ENCODE measurements around the gene CALR3. TPM values are rescaled to one million over a fixed set of nuclear protein-coding genes. Genes with fewer than 3 reads are reported as not detected.
"Not testable (repeated sequence)": the region's sequence is repeated elsewhere in the genome, so short reads cannot be mapped to it uniquely, and the experiment has no call there.

The CALR3 gene, protein sequence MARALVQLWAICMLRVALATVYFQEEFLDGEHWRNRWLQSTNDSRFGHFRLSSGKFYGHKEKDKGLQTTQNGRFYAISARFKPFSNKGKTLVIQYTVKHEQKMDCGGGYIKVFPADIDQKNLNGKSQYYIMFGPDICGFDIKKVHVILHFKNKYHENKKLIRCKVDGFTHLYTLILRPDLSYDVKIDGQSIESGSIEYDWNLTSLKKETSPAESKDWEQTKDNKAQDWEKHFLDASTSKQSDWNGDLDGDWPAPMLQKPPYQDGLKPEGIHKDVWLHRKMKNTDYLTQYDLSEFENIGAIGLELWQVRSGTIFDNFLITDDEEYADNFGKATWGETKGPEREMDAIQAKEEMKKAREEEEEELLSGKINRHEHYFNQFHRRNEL
- total RNA-seq (ENCODE audit: low replicate concordance): 0.09 and 2.0 TPM in 2 replicates

DNA sequence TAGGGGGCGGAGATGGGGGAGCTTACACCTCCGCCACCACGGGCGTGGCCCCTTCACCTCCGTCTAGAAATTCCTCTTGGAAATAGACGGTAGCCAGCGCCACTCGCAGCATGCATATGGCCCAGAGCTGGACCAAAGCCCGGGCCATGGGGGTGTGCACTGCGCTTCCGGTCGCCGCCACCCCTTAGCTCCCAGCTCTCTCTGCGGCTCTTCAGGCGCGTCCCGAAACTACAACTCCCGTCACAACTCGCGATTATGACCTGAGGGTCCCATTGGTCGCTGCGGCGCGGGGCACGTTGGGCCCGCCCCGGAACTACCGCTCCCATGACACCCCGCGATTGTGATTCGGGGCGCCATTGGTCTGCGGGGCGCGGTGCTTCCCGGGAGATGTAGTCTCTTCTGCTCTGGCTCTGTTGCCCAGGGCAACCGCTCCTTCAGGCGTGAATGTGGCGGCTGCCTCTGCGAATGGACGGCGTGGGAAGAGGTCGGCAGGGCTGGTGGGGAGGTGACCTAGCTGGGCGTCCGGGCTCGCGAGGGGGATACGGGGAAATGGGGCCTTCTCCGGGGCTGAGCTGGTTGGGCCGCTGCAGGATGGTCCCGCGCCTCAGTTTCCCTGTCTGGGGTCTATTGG, at the start of gene CALR3, which contains the start of gene C19orf44:
CALR3 (minus strand) TSS at position 186 of the 631 bp plus-strand sequence; CDS start at position 148, 38 bp downstream.
C19orf44 (plus strand) TSS at position 413 of the 631 bp plus-strand sequence. CDS start 4,399 bp downstream, outside the sequence.
- no peaks in the 10 kb centered on the region for H3K36me3 ChIP-seq
- no peak for TF ChIP-seq EZH2 (IDR thresholded peaks at IDR 0.05)
- no peak for TF ChIP-seq CTCF (IDR thresholded peaks at IDR 0.05)
- no peak for TF ChIP-seq EZH2phosphoT487 (IDR thresholded peaks at IDR 0.05)
- H3K4me3 Mint-ChIP-seq: peak within 1 kb of the TSS; percentile 92
- H3K9me3 Mint-ChIP-seq: no peaks in the 10 kb centered on the region
- peak within 1 kb of the TSS; percentile 92 for H3K4me2 ChIP-seq
- H3K27me3 ChIP-seq: no peaks in the 10 kb centered on the region
- H3K79me2 ChIP-seq (ENCODE audit: low read depth): peaks cover 23% of the 10 kb centered on the region
- H3K9ac ChIP-seq: peak within 1 kb of the TSS; percentile 52
- peak within 1 kb of the TSS; percentile 92 for H2AFZ ChIP-seq (replicated peaks)
- no peaks in the 10 kb centered on the region for H4K20me1 ChIP-seq (ENCODE audit: low read depth)
- peaks cover 20% of the 10 kb centered on the region for H3K4me1 Mint-ChIP-seq
- peaks cover 5% of the 10 kb centered on the region for H3K4me1 ChIP-seq
- peak within 1 kb of the TSS; percentile 95 for H3K27ac Mint-ChIP-seq
- no peak within 1 kb of the TSS for H3K27ac ChIP-seq
- peaks cover 2% of the 10 kb centered on the region for H3K27me3 Mint-ChIP-seq (ENCODE audit: insufficient read depth, low read depth)
- DNase-seq (ENCODE audit: low spot score): peak; percentile 100
- H3F3A ChIP-seq (ENCODE audit: low read depth): no peaks in the 10 kb centered on the region
- peaks cover 1% of the 10 kb centered on the region for H3K36me3 Mint-ChIP-seq
- peak within 1 kb of the TSS; percentile 74 for H3K4me3 ChIP-seq
- no peaks in the 10 kb centered on the region for H3K9me3 ChIP-seq (ENCODE audit: low read depth)

- Histone ChIP-seq H3K4me3 (no peak overlapping the region), H3K9ac (no peak overlapping the region), H3K4me2 (no peak overlapping the region), H3K36me3 (no peaks in the 10 kb centered on the region), H3K9me3 (ENCODE audit: low read depth) (no peaks in the 10 kb centered on the region), H3K79me2 (ENCODE audit: low read depth) (peaks cover 50% of the 10 kb centered on the region), H3K27me3 (no peaks in the 10 kb centered on the region), H3K4me1 (no peaks in the 10 kb centered on the region), H4K20me1 (ENCODE audit: low read depth) (peaks cover 24% of the 10 kb centered on the region), H3F3A (ENCODE audit: low read depth) (peaks cover 10% of the 10 kb centered on the region), H2AFZ (replicated peaks) (no peak overlapping the region), H3K27ac (no peak overlapping the region)
- TF ChIP-seq EZH2phosphoT487 (IDR thresholded peaks at IDR 0.05) (no peak), CTCF (IDR thresholded peaks at IDR 0.05) (no peak), EZH2 (IDR thresholded peaks at IDR 0.05) (no peak)
- DNase-seq (ENCODE audit: low spot score): no peak
- peaks cover 23% of the 10 kb centered on the region for H3K4me1 Mint-ChIP-seq
- H3K9me3 Mint-ChIP-seq: no peaks in the 10 kb centered on the region
- peak overlapping the region; percentile 27 for H3K4me3 Mint-ChIP-seq
- peak overlapping the region; percentile 38 for H3K27ac Mint-ChIP-seq
- peaks cover 5% of the 10 kb centered on the region for H3K27me3 Mint-ChIP-seq (ENCODE audit: insufficient read depth, low read depth)
- H3K36me3 Mint-ChIP-seq: peaks cover 7% of the 10 kb centered on the region
Observed at GRCh38 chr19:16544473-16545231, 48.7 kb upstream of the CALR3 start.

DNA sequence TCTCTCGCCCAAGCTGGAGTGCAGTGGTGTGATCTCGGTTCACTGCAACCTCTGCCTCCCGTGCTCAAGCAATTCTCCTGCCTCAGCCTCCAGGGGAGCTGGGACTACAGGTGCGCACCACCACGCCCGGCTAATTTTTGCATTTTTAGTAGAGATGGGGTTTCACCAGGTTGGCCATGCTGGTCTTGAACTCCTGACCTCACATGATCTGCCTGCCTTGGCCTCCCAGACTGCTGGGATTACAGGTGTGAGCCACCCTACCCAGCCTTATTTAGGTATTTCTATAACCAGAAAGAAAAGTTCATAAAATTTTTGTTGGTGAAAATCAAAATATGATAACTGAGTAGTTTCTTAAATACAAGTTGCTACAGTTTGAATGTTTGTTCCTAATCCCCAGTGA, 47.8 kb upstream of the CALR3 start:
- Histone ChIP-seq H3K79me2 (ENCODE audit: low read depth) (peaks cover 59% of the 10 kb centered on the region), H3K4me2 (peak overlapping the region; percentile 87), H4K20me1 (ENCODE audit: low read depth) (peaks cover 28% of the 10 kb centered on the region), H3K4me3 (peak overlapping the region; percentile 98)
- H3K4me1 ChIP-seq; DNase-seq (ENCODE audit: low spot score); H3K27ac Mint-ChIP-seq; H3K9me3 Mint-ChIP-seq; H3K9me3 ChIP-seq (ENCODE audit: low read depth); H3K27me3 ChIP-seq; H2AFZ ChIP-seq (replicated peaks); H3K36me3 ChIP-seq; H3K27ac ChIP-seq; H3K27me3 Mint-ChIP-seq (ENCODE audit: insufficient read depth, low read depth); H3F3A ChIP-seq (ENCODE audit: low read depth); H3K9ac ChIP-seq: not testable (repeated sequence)
- peaks cover 13% of the 10 kb centered on the region for H3K36me3 Mint-ChIP-seq
- peak overlapping the region; percentile 97 for H3K4me3 Mint-ChIP-seq
- H3K4me1 Mint-ChIP-seq: peaks cover 25% of the 10 kb centered on the region
